Ascending aorta (tissue), 2 donors: ENCODE measurements around the gene XPO6. TPM values are rescaled to one million over a fixed set of nuclear protein-coding genes. Genes with fewer than 3 reads are reported as not detected.
"Not testable (repeated sequence)": the region's sequence is repeated elsewhere in the genome, so short reads cannot be mapped to it uniquely, and the experiment has no call there.

ENCODE experiments used
- DNase-seq, 2 donors: peaks; one replicate each; pipeline ENCODE4 v3.0.0-alpha.2; 2019; ENCODE audit warnings: low spot score in 2 of 2
- H3K27ac ChIP-seq, 2 donors: fragments of 200-600 bp; sonication (generic); one replicate each; pipeline ENCODE4 v1.5.1; 2016 to 2017; ENCODE audit warnings: mild to moderate bottlenecking in 1 of 2
- H3K27me3 ChIP-seq: fragments of 200-600 bp; sonication (generic); one replicate; pipeline ENCODE4 v1.5.1; 2017
- H3K36me3 ChIP-seq, 2 donors: fragments of 200-600 bp; sonication (generic); one replicate each; pipeline ENCODE4 v1.5.1; 2016
- H3K4me1 ChIP-seq, 2 donors: fragments of 200-600 bp; sonication (generic); one replicate each; pipeline ENCODE4 v1.5.1; 2016 to 2017; ENCODE audit warnings: mild to moderate bottlenecking in 1 of 2
- H3K4me3 ChIP-seq, 2 donors: fragments of 200-600 bp; sonication (generic); one replicate each; pipeline ENCODE4 v1.5.1; 2016 to 2017; ENCODE audit warnings: mild to moderate bottlenecking in 1 of 2
- H3K9me3 ChIP-seq, 2 donors: fragments of 200-600 bp; sonication (generic); one replicate each; pipeline ENCODE4 v1.5.1; 2016
- intact Hi-C: fragments of 100-400 bp; cut with DNase I; formaldehyde crosslinking; loops from one replicate; pipeline ENCODE4 v1.15.1; 2023
- total RNA-seq: library from RNA; depleted of rRNA; stranded (reverse); fragments of >200 nt; gene quantifications from one replicate; pipeline ENCODE4 v1.1.0, GENCODE V29; 2016
- TF ChIP-seq, protein P1 (sequence below), 3 experiments: fragments of 200-600 bp in 2 of 3; fragments of 450-650 bp in 1 of 3; sonication (generic) in 2 of 3; IDR thresholded peaks; one replicate each; pipeline ENCODE4 v1.5.1; 2016 to 2019; ENCODE audit warnings: antibody characterized with exemption in 3 of 3, mild to moderate bottlenecking in 1 of 3, moderate library complexity in 1 of 3

The XPO6 gene
- total RNA-seq, 1 donor from 2014 or later = 180 TPM

DNA sequence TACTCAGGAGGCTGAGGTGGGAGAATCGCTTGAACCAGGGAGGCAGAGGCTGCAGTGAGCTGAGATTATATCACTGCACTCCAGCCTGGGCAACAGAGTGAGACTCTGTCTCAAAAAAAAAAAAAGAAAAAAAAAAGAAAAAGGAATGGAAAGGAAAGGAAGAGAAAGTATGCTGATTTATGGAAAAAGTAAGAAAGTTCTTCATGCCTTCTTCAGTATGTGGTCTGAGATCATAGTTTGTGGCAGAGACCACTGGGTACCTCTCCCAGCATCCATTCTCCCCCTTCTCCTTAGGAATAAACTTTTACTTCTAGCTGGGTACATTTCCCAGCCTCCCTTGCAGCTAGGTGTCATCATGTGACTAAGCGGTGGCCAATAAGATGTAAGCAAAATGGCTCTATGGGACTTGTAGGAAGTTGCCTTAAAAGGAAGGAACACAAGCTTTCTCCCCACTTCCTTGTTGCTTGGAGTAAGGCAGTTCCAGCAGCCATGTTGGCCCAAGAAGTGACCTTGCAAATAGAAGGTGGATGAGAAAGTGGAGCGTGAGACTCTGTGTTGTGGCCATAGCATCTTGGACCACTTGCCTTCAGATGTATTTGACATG is 26.1 kb upstream of the XPO6 start:
- intact Hi-C loops = no loop called here
- Histone ChIP-seq H3K27me3 (no peaks in the 10 kb centered on the region), H3K4me3 (no peak overlapping the region), H3K36me3 (no peaks in the 10 kb centered on the region), H3K27ac (no peak overlapping the region), H3K4me1 (no peaks in the 10 kb centered on the region), H3K9me3 (peaks cover 0 to 5% of the 10 kb centered on the region in 2 donors)
- no peak for DNase-seq
- TF ChIP-seq, protein P1, sequence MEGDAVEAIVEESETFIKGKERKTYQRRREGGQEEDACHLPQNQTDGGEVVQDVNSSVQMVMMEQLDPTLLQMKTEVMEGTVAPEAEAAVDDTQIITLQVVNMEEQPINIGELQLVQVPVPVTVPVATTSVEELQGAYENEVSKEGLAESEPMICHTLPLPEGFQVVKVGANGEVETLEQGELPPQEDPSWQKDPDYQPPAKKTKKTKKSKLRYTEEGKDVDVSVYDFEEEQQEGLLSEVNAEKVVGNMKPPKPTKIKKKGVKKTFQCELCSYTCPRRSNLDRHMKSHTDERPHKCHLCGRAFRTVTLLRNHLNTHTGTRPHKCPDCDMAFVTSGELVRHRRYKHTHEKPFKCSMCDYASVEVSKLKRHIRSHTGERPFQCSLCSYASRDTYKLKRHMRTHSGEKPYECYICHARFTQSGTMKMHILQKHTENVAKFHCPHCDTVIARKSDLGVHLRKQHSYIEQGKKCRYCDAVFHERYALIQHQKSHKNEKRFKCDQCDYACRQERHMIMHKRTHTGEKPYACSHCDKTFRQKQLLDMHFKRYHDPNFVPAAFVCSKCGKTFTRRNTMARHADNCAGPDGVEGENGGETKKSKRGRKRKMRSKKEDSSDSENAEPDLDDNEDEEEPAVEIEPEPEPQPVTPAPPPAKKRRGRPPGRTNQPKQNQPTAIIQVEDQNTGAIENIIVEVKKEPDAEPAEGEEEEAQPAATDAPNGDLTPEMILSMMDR (IDR thresholded peaks at IDR 0.05) = no peak

DNA sequence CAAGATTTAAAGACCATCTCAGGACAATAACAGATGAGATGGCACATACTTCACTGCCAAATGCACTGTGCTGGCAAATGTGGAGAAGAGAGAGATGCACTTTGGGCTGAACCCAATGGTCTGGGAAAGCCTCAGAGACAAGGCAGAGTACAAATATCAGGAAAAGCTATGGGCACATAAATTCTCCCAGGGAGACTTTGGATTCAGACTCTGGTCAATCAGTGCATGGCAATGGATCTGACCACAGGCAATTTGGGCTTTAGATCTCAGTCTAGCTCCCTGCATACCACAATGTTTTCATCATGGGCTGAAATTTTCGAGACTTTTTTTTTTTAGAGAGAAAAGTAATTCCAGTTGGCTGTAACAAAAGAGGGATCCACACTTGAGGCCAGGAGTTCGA is 20.0 kb upstream of the XPO6 start:
- H3K4me1 ChIP-seq = no peaks in the 10 kb centered on the region
- no peaks in the 10 kb centered on the region for H3K27me3 ChIP-seq
- no peaks in the 10 kb centered on the region for H3K9me3 ChIP-seq
- DNase-seq = no peak
- H3K36me3 ChIP-seq = no peaks in the 10 kb centered on the region
- H3K27ac ChIP-seq = no peak overlapping the region
- intact Hi-C loops = no loop called here
- H3K4me3 ChIP-seq = no peak overlapping the region
- TF ChIP-seq, protein P1 (IDR thresholded peaks at IDR 0.05) = no peak

DNA sequence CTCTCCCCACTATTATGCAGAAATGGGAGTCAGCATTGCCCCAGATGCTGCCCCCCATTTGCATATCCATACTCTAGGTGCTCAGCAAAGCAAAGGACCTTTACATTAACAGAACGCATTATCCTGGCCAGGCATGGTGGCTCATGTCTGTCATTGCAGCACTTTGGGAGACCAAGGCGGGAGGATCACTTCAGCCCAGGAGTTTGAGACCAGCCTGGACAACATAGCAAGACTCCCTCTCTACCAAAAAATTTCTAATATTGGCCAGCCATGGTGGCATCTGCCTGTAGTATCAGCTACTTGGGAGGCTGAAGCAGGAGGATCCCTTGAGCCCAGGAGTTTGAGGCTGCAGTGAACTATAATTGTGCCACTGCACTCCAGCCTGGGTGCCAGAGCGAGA is 12.1 kb upstream of the XPO6 start:
- H3K4me1 ChIP-seq, DNase-seq, H3K27ac ChIP-seq, H3K4me3 ChIP-seq, H3K27me3 ChIP-seq, H3K36me3 ChIP-seq, intact Hi-C loops, H3K9me3 ChIP-seq: not testable (repeated sequence)

DNA sequence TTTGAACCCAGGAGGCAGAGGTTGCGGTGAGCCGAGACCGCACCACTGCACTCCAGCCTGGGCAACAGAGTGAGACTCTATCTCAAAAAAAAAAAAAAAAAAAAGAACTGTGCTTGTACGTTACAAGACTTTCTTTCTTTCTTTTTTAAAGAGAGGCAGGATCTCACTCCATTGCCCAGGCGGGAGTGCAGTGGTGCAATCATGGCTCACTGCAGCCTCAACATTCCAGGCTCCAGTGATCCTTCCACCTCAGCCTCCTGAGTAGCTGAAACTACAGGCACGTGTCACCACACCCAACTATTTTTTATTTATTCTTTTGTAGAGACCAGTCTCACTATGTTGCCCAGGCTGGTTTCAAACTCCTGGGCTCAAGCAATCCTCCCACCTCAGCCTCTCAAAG is 8.0 kb upstream of the XPO6 start:
- intact Hi-C loops = loop anchor here (10.0 kb wide), 1 partner anchor 315 kb away; the partner anchor contains the start of gene NUPR1
- not testable (repeated sequence) for H3K4me3 ChIP-seq, H3K36me3 ChIP-seq, DNase-seq, H3K27ac ChIP-seq, H3K27me3 ChIP-seq, H3K9me3 ChIP-seq, H3K4me1 ChIP-seq

DNA sequence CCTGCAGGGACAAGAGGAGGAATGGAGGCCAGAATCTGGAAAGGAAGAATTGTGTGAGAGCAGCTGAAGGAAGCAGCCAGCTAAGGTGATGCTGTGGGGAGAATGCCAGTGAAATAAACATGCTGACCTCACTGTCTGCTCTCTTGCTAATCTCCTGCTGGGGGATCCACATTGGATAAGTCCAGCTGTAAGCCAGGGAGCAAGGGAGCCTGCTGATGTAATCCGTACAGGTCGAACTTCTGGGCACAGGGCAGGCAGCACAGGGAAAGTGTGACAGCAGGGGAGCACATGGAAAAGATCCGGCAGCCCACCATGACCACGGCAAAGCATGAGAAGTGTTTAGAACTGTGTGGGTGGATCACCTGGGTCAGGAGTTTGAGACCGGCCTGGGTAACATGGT is 7.5 kb upstream of the XPO6 start:
- no peak for DNase-seq
- Histone ChIP-seq H3K27ac (no peak overlapping the region), H3K4me3 (no peak overlapping the region), H3K9me3 (no peaks in the 10 kb centered on the region), H3K4me1 (no peaks in the 10 kb centered on the region), H3K27me3 (no peaks in the 10 kb centered on the region), H3K36me3 (no peaks in the 10 kb centered on the region)
- TF ChIP-seq, protein P1 (IDR thresholded peaks at IDR 0.05) = no peak
- intact Hi-C loops = loop anchor here (10.0 kb wide), 1 partner anchor 316 kb away; the partner anchor contains the start of gene NUPR1

DNA sequence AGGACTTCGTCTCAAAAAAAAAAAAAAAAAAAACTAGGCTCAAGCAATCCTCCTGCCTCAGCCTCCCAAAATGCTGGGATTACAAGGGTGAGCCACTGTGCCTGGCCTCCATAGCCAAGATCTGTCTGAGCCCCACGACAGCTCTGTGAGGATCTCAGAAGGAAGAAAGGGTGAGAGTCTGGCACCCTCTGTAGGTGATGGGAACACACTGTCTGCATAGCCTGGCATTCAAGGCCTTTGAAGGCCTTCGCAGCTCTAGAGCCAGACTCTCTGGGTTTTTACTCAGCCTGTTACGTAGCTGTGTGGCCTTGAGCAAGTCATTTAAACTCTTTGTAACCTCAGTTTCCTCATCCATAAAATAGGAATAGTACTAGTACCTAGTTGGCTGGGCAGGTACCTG is 6.3 kb upstream of the XPO6 start:
- DNase-seq = no peak
- Histone ChIP-seq H3K27me3 (no peaks in the 10 kb centered on the region), H3K4me1 (no peaks in the 10 kb centered on the region), H3K27ac (no peak overlapping the region), H3K4me3 (no peak overlapping the region), H3K9me3 (no peaks in the 10 kb centered on the region), H3K36me3 (no peaks in the 10 kb centered on the region)
- TF ChIP-seq, protein P1 (IDR thresholded peaks at IDR 0.05) = no peak
- intact Hi-C loops = loop anchor here (10.0 kb wide), 1 partner anchor 317 kb away; the partner anchor contains the start of gene NUPR1

DNA sequence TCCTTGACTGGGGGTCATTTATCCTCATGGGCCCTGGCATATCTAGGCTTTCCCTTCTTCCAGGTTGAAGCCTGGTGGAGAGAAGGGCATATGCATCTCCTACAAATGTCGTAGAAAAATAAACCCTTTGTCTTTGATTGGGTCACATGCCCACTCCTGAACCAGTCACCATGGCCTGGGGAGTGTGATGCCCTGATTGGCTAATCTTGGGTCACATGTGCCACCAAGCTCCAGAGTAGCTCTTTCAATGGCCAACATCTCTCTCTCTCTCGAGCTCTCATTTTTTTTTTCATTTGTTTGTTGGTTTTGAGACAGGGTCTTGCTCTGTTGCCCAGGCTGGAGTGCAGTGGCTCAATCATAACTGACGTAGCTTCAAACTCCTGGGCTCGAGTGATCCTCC is 5.6 kb upstream of the XPO6 start:
- intact Hi-C loops = loop anchor here (10.0 kb wide), 1 partner anchor 317 kb away; the partner anchor contains the start of gene NUPR1
- Histone ChIP-seq H3K4me3 (no peak overlapping the region), H3K9me3 (no peaks in the 10 kb centered on the region), H3K27ac (no peak overlapping the region), H3K36me3 (no peaks in the 10 kb centered on the region), H3K4me1 (peaks cover 0 to 5% of the 10 kb centered on the region in 2 donors), H3K27me3 (no peaks in the 10 kb centered on the region)
- no peak for DNase-seq
- TF ChIP-seq, protein P1 (IDR thresholded peaks at IDR 0.05) = no peak
